IMR-90 (cell line): ENCODE results near the gene HAND2. TPM values are rescaled to one million over a fixed set of nuclear protein-coding genes. Genes with fewer than 3 reads are reported as not detected.

ENCODE experiments used
- ATAC-seq: fragments of 200-7000 bp; cut with Tn5 transposase; 2 replicates; pipeline ENCODE4 v1.9.1; 2020; ENCODE audit warnings: low read depth, mild to moderate bottlenecking, moderate library complexity
- BruUV-seq: library from RNA; stranded (reverse); fragments of 400-500 nt; replicated peaks from 2 replicates; lab custom pipeline; 2021; lab: Mats Ljungman, UMichigan
- CTCF ChIA-PET: fragments of 300-600 bp; formaldehyde crosslinking; extraction: SDS; loops from one replicate; lab custom pipeline; 2021; ENCODE audit warnings: antibody characterized with exemption; lab: Yijun Ruan, JAX
- POLR2A ChIA-PET: fragments of 300-600 bp; sonication (Branson Sonifier 250); formaldehyde crosslinking; loops from one replicate; lab custom pipeline; 2022; ENCODE audit warnings: antibody characterized with exemption; ENCODE audit not compliant: unreplicated experiment; lab: Charles Lee
- DNase-seq: peaks from one replicate; pipeline ENCODE4 v3.0.0; 2013
- H2AFZ ChIP-seq: replicated peaks from 2 replicates; pipeline ENCODE3; 2013; ENCODE audit warnings: low read length, mild to moderate bottlenecking; ENCODE audit not compliant: poor library complexity
- H2AK5ac ChIP-seq: 2 replicates; pipeline ENCODE4 v1.6.1; 2013; ENCODE audit warnings: low read depth, low read length, inconsistent platforms
- H2AK9ac ChIP-seq: replicated peaks from 2 replicates; pipeline ENCODE3; 2013; ENCODE audit warnings: mild to moderate bottlenecking, low read depth, low read length, moderate library complexity; ENCODE audit not compliant: poor library complexity
- H2BK120ac ChIP-seq: 2 replicates; pipeline ENCODE4 v1.6.1; 2013; ENCODE audit warnings: low read depth, low read length, inconsistent platforms
- H2BK15ac ChIP-seq: 3 replicates; pipeline ENCODE4 v1.6.1; 2013; ENCODE audit warnings: low read depth, low read length, inconsistent platforms
- H2BK20ac ChIP-seq: 2 replicates; pipeline ENCODE4 v1.6.1; 2013; ENCODE audit warnings: low read depth, mild to moderate bottlenecking, inconsistent platforms, low read length, moderate library complexity
- H2BK5ac ChIP-seq: 2 replicates; pipeline ENCODE4 v1.6.1; 2013; ENCODE audit warnings: mild to moderate bottlenecking, low read depth, low read length, inconsistent platforms; ENCODE audit not compliant: poor library complexity, severe bottlenecking
- H3K14ac ChIP-seq: replicated peaks from 2 replicates; pipeline ENCODE4 v1.6.1; 2013; ENCODE audit warnings: low read depth, low read length, inconsistent platforms
- H3K18ac ChIP-seq: 2 replicates; pipeline ENCODE4 v1.6.1; 2013; ENCODE audit warnings: low read depth, low read length, control low read depth
- H3K23ac ChIP-seq: 2 replicates; pipeline ENCODE4 v1.6.1; 2013; ENCODE audit warnings: low read depth, low read length, inconsistent platforms
- H3K27ac ChIP-seq: 2 replicates; pipeline ENCODE4 v1.5.1; 2013; ENCODE audit warnings: mild to moderate bottlenecking, control low read depth, low read length; ENCODE audit not compliant: insufficient read depth
- H3K27me3 ChIP-seq: 2 replicates; pipeline ENCODE4 v1.6.1; 2013; ENCODE audit warnings: low read length; ENCODE audit not compliant: control insufficient read depth, insufficient read depth
- H3K36me3 ChIP-seq: 2 replicates; pipeline ENCODE4 v1.6.1; 2013; ENCODE audit warnings: low read length, mixed read lengths; ENCODE audit not compliant: control insufficient read depth, insufficient read depth
- H3K4ac ChIP-seq: 2 replicates; pipeline ENCODE4 v1.6.1; 2013; ENCODE audit warnings: low read depth, low read length, inconsistent platforms
- H3K4me1 ChIP-seq: 2 replicates; pipeline ENCODE4 v1.6.1; 2013; ENCODE audit warnings: low read length, mixed read lengths; ENCODE audit not compliant: control insufficient read depth, insufficient read depth
- H3K4me2 ChIP-seq: 2 replicates; pipeline ENCODE4 v1.6.1; 2013; ENCODE audit warnings: low read depth, mild to moderate bottlenecking, control low read depth, low read length, moderate library complexity
- H3K4me3 ChIP-seq: 2 replicates; pipeline ENCODE4 v1.5.1; 2013; ENCODE audit warnings: low read depth, mild to moderate bottlenecking, control low read depth, low read length, moderate library complexity; ENCODE audit not compliant: insufficient read depth
- H3K56ac ChIP-seq: 2 replicates; pipeline ENCODE4 v1.6.1; 2013; ENCODE audit warnings: low read length, inconsistent platforms; ENCODE audit not compliant: insufficient read depth; ENCODE audit errors: extremely low read depth
- H3K79me1 ChIP-seq, 2 experiments: 2 replicates each; pipeline ENCODE4 v1.6.1; 2013; ENCODE audit warnings: low read length in 2 of 2, inconsistent platforms in 1 of 2, low read depth in 1 of 2
- H3K9ac ChIP-seq: 2 replicates; pipeline ENCODE4 v1.6.1; 2013; ENCODE audit warnings: low read depth, low read length, control low read depth
- H3K9me1 ChIP-seq: 2 replicates; pipeline ENCODE4 v1.6.1; 2013; ENCODE audit warnings: low read length, inconsistent platforms; ENCODE audit not compliant: insufficient read depth
- H3K9me3 ChIP-seq: 2 replicates; pipeline ENCODE4 v1.6.1; 2013; ENCODE audit warnings: low read length; ENCODE audit not compliant: control insufficient read depth, insufficient read depth
- H4K20me1 ChIP-seq: 2 replicates; pipeline ENCODE4 v1.6.1; 2013; ENCODE audit warnings: low read length, inconsistent platforms; ENCODE audit not compliant: insufficient read depth
- H4K5ac ChIP-seq: 2 replicates; pipeline ENCODE4 v1.6.1; 2013; ENCODE audit warnings: mild to moderate bottlenecking, low read depth, low read length, control low read depth
- H4K8ac ChIP-seq, 2 experiments: 2 replicates each; pipeline ENCODE4 v1.6.1; 2013; ENCODE audit warnings: low read depth in 2 of 2, low read length in 2 of 2, control low read depth in 1 of 2, inconsistent platforms in 1 of 2
- H4K91ac ChIP-seq: 2 replicates; pipeline ENCODE4 v1.6.1; 2013; ENCODE audit warnings: low read depth, low read length, inconsistent platforms; ENCODE audit not compliant: insufficient read depth
- CTCF ChIP-seq: conservative IDR thresholded peaks from 2 replicates; pipeline ENCODE4 v1.5.1; 2012; ENCODE audit warnings: mild to moderate bottlenecking, low read depth, low read length, improper control_type of control experiment
- ELK1 ChIP-seq: fragments of 150-350 bp; IDR thresholded peaks from 2 replicates; pipeline ENCODE4 v1.6.1; 2016; ENCODE audit warnings: low read depth, mild to moderate bottlenecking, low read length, moderate library complexity, borderline replicate concordance
- RAD21 ChIP-seq: IDR thresholded peaks from 2 replicates; pipeline ENCODE4 v1.6.1; 2012; ENCODE audit warnings: low read length, improper control_type of control experiment
- SMC3 ChIP-seq: fragments of 150-350 bp; IDR thresholded peaks from 2 replicates; pipeline ENCODE4 v1.6.1; 2016; ENCODE audit warnings: low read depth, mild to moderate bottlenecking, antibody characterized with exemption, low read length, moderate library complexity
- WGBS, 2 experiments: methylation state at CpG; one replicate each; pipeline versions ENCODE4 v1.1.5 to v1.1.7; 2013; ENCODE audit warnings: missing lambda C conversion rate in 2 of 2; ENCODE audit not compliant: insufficient read length in 1 of 2; ENCODE audit errors: extremely low coverage in 2 of 2; 5-methylcytosine and 5-hydroxymethylcytosine counted together
- dilution Hi-C: fragments of 300-500 bp; cut with HindIII; formaldehyde crosslinking; loops from one replicate; pipeline ENCODE4 v1.14.3; 2018; ENCODE audit warnings: low sequenced_read_pairs; ENCODE audit not compliant: unreplicated experiment
- in situ Hi-C: fragments of 300-500 bp; cut with MboI; formaldehyde crosslinking; loops from 3 replicates; pipeline ENCODE4 v1.14.3; 2019; ENCODE audit warnings: low sequenced_read_pairs, inconsistent platforms, mixed read lengths
- intact Hi-C: fragments of 100-400 bp; cut with micrococcal nuclease; formaldehyde crosslinking; loops from 2 replicates; pipeline ENCODE4 v1.10.0; 2022
- polyA plus RNA-seq, 3 experiments: library from polyadenylated mRNA; depleted of rRNA; stranded (reverse); fragments of >200 nt; gene quantifications; 2 replicates each; pipeline ENCODE4 v1.2.3, GENCODE V29; 2012; ENCODE audit warnings: low replicate concordance in 1 of 3
- total RNA-seq: library from RNA; depleted of rRNA; stranded (reverse); fragments of >200 nt; gene quantifications from 2 replicates; pipeline ENCODE4 v1.2.3, GENCODE V29; 2012

The HAND2 gene
- total and polyA plus RNA-seq, 2 of the 4 experiments (the other 2 are of a cell fraction): 0.36 to 0.97 TPM

GRCh38 chr4:173494013-173494970, 35.7 kb downstream of the HAND2 start:
- Histone ChIP-seq H3K27me3 (peaks cover 32% of the 10 kb centered on the region), H3K27ac (no peak overlapping the region), H3K36me3 (no peaks in the 10 kb centered on the region), H2BK20ac (no peak overlapping the region), H2BK15ac (no peak overlapping the region), H3K4me2 (peak overlapping the region; percentile 95), H3K18ac (peak overlapping the region; percentile 31; the same call in 1 of the 2 replicates), H4K5ac (no peak overlapping the region), H3K9me3 (no peaks in the 10 kb centered on the region), H3K23ac (no peak overlapping the region), H3K9ac (no peak overlapping the region), H4K20me1 (no peaks in the 10 kb centered on the region), H4K8ac (peak overlapping the region in 1 of 2 experiments; percentile 48; a peak in 1 of 4 replicates), H2BK120ac (peak overlapping the region; percentile 21; the same call in 1 of the 2 replicates), H3K4me3 (peak overlapping the region; percentile 47), H2BK5ac (no peak overlapping the region), H4K91ac (no peak overlapping the region), H3K4ac (no peak overlapping the region), H2AFZ (peak overlapping the region; percentile 85), H2AK5ac (no peak overlapping the region), H3K79me1 (no peaks in the 10 kb centered on the region), H3K14ac (no peak overlapping the region), H3K9me1 (peaks cover 7% of the 10 kb centered on the region; the same call in 1 of the 2 replicates), H2AK9ac (no peak overlapping the region), H3K56ac (no peak overlapping the region), H3K4me1 (peaks cover 16% of the 10 kb centered on the region)
- ChIA-PET POLR2A (interaction anchor here (0.5 kb wide), 1 partner anchor 31 kb away, joined by 12 read pairs; no protein-coding TSS in a partner anchor), CTCF (interaction anchor here (0.6 to 1.6 kb wide), 10 partner anchors 9 to 820 kb away, joined by 3 to 24 read pairs (median 4); no protein-coding TSS in a partner anchor)
- WGBS, 2 experiments: 21% methylated on average over 9 of the region's 40 CpGs; no CpG with 5 or more reads in 1 of the 2 experiments
- in situ Hi-C loops: loop anchor here (5.0 to 10.0 kb wide), 2 partner anchors 72 to 179 kb away; no protein-coding TSS in a partner anchor
- no TSS peak for BruUV-seq
- dilution Hi-C loops: no loop called here
- intact Hi-C loops: loop anchor here (1.0 to 2.0 kb wide), 2 partner anchors 74 to 175 kb away; no protein-coding TSS in a partner anchor
- ATAC-seq (peak; percentile 73), DNase-seq (peak; percentile 62)
- peak; percentile 69 for TF ChIP-seq RAD21
- peak; percentile 71 for TF ChIP-seq SMC3
- no peak for TF ChIP-seq ELK1
- peak; percentile 70 for TF ChIP-seq CTCF
